B cell (primary cell): ENCODE data around the gene SBK2.

Experiments used
- EZH2 ChIP-seq: IDR thresholded peaks from 2 replicates; pipeline ENCODE4 v1.6.1; 2012; ENCODE audit warnings: borderline replicate concordance, low read depth, mild to moderate bottlenecking, moderate library complexity, low read length; ENCODE audit not compliant: insufficient read depth, poor library complexity, severe bottlenecking
- TF ChIP-seq, protein P1 (sequence below): fragments of 200-600 bp; IDR thresholded peaks from one replicate; pipeline ENCODE4 v1.8.0; 2022; ENCODE audit warnings: antibody characterized with exemption, mild to moderate bottlenecking

DNA sequence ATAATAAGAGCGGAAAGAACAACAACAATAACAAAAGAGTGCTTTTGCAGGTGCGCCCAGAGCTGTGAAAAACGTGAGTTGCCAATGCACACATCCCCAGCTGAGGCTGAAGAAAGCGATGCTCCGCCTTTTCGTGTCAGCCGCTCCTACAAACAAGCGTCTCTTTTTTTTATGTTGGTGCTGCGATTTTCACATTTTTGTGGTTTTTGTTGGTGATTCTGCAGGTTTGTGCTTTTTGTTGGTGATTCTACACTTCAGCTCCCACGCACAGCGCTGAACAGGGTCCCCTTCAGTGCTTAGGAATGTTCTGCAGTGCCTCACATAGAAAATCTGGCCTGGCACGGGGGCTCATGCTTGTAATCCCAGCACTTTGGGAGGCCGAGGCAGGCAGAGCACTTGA lies 15.7 kb upstream of the SBK2 start:
- TF ChIP-seq, protein P1, sequence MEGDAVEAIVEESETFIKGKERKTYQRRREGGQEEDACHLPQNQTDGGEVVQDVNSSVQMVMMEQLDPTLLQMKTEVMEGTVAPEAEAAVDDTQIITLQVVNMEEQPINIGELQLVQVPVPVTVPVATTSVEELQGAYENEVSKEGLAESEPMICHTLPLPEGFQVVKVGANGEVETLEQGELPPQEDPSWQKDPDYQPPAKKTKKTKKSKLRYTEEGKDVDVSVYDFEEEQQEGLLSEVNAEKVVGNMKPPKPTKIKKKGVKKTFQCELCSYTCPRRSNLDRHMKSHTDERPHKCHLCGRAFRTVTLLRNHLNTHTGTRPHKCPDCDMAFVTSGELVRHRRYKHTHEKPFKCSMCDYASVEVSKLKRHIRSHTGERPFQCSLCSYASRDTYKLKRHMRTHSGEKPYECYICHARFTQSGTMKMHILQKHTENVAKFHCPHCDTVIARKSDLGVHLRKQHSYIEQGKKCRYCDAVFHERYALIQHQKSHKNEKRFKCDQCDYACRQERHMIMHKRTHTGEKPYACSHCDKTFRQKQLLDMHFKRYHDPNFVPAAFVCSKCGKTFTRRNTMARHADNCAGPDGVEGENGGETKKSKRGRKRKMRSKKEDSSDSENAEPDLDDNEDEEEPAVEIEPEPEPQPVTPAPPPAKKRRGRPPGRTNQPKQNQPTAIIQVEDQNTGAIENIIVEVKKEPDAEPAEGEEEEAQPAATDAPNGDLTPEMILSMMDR: no peak
- no peak for TF ChIP-seq EZH2
